ENCODE measurements around the gene G3BP2.

DNA sequence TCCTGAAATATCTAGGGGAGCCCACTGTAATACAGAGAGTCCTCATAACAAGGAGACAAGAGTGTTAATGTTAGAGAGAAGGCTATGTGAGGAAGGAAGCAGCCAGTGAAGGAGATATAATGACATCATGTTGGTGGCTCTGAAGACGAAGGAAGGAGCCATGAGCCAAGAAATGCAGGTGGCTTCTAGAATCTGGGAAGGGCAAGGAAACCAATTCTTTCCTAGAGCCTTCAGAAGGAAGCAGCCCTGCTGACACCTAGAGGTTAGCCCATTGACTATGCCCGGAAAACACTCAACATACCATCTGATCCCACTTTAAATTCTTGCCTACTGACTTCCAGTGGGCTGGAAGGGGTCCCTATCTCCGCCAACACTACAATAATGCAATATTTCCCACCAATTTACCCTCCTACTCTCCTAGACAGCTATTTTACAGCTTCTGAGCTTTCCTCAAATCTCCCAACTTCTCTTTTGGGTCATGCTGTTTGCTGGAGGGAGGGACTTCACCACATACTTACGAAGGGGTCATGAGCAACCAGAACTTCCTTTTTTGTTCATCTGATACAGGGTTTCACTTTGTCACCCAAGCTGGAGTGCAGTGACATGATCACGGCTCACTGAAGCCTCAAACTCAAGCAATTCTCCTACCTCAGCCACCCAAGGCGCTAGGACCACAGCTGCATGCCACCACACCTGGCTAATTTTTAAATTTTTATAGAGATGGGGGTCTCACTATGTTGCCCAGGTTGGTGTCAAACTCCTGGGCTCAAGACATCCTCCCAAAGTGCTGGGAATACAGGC is 25.2 kb upstream of the G3BP2 start:
- TF ChIP-seq POLR2A (IDR thresholded peaks at IDR 0.05; ENCODE audit: low read length), result no peak
- no peak for TF ChIP-seq GATA1 (IDR thresholded peaks at IDR 0.05; ENCODE audit: low read depth, low read length)
